ENCODE data around the gene VGLL1.

DNA sequence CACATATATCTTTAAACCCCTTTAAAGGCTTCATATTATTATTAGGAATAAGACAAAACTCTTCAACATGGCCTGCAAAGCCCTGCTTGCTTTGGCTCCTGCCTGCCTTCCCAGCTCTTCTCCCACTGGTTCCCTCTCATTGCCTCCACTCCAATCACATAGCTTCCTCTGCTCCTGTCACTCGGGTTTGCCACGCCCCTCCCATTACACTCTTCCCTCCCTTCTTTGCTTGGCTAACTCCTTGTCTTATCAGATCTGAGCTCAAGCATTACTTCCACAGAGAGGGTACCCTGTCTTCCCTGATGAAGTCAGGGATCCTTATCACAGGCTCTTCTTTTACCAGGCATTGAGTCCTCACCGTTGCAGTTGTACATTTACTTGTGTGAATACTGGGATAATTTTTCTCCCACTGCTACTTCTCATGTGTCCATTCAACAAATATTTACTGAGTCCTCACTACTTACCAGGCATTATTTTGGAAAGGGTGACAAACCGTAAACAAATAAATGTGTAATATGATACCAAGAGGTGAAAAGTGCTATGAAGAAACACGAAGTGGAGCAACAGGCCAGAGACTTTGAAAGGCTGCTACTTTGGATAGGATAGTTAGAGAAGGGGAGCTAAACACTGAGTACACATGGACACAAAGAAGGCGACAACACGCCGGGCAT lies 3.2 kb upstream of the VGLL1 start:
- TF ChIP-seq POLR2AphosphoS5 (IDR thresholded peaks at IDR 0.05; ENCODE audit: low read depth, low read length) (no peak), ZBTB33 (IDR thresholded peaks at IDR 0.05; ENCODE audit: extremely low read depth, insufficient replicate concordance, low read length) (no peak), EZH2 (IDR thresholded peaks at IDR 0.05) (no peak), SP1 (IDR thresholded peaks at IDR 0.05; ENCODE audit: low read depth) (no peak), CTCF (IDR thresholded peaks at IDR 0.05 in 2 of 3, conservative IDR thresholded peaks at IDR 0.05 in 1 of 3; ENCODE audit: borderline replicate concordance in 1 of 3, insufficient read depth in 1 of 3, low read depth in 2 of 3, low read length in 2 of 3) (no peak), POLR2A (IDR thresholded peaks at IDR 0.05; ENCODE audit: borderline replicate concordance, extremely low read depth, insufficient read depth, insufficient read length) (no peak), ZNF274 (IDR thresholded peaks at IDR 0.05; ENCODE audit: low read depth, low read length) (no peak), EZH2phosphoT487 (IDR thresholded peaks at IDR 0.05; ENCODE audit: borderline replicate concordance) (no peak), REST (IDR thresholded peaks at IDR 0.05; ENCODE audit: low read depth) (no peak), ATF3 (IDR thresholded peaks at IDR 0.05) (no peak), TCF7L2 (IDR thresholded peaks at IDR 0.05; ENCODE audit: borderline replicate concordance, extremely low read depth, insufficient read depth, insufficient read length) (no peak)
